Ecto neural progenitor cell (in vitro differentiated cells): ENCODE results near the gene SPINK9.
A peak's percentile ranks its signal among the peaks of the same experiment; 100 is the strongest.

Experiments used
- DNase-seq: peaks from one replicate; pipeline ENCODE4 v3.0.0-alpha.2; 2018; ENCODE audit warnings: low spot score

SPINK9 gene

DNA sequence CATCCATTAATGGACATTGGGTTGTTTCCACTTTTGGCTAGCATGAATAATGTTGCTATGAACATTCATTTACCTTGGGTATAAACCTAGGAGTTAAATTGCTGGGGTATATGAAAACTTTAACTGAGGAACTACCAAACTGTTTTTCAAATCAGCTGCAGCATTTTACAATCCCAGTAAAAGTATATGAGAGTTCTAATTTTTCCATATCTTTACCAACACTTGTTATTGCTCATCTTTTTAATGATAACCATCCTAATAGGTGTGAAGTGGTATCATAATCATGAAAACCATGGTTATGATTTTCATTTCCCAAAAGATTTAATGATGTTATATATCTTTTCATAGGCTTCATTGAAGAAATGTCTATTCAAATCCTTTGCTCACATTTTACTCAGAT is 32.9 kb downstream of the SPINK9 start:
- DNase-seq = no peak

- no peak for DNase-seq
Measured at GRCh38 chr5:148372166-148372725, 36.9 kb downstream of the SPINK9 start.

- DNase-seq = no peak
Measured at GRCh38 chr5:148372893-148373292, 37.5 kb downstream of the SPINK9 start.

DNA sequence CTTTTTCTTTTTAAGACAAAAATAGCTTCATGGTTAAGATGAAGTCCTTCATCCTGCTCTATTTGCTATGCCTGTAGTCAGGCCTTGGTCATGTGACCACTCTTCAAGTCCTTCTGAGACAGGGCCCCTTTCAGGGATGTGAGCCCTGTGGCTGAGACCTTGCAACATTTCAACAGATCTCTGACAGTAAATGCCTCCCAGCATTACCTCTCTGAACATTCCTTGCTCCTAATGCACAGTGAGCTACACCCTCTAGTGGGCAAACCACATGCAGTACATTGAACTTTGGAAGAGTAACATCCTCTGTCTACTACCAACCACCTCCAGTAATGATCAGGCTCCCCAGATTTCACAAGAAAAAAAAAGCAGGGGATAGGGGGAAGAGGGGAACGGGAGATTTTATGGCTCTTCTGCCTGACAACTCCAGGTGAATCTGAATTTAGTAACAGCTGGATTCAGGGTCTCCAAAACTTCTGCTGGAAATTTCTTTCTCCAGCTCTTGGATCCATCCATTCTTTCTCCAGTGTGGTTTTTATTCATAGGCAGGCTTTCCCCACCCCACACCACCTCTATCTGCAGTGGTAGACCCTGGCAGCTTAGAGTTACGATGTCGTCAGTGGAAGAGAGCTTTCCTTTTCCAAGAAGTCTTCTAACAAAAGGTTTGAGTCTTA is 39.5 kb downstream of the SPINK9 start:
- peak; percentile 60 for DNase-seq

DNA sequence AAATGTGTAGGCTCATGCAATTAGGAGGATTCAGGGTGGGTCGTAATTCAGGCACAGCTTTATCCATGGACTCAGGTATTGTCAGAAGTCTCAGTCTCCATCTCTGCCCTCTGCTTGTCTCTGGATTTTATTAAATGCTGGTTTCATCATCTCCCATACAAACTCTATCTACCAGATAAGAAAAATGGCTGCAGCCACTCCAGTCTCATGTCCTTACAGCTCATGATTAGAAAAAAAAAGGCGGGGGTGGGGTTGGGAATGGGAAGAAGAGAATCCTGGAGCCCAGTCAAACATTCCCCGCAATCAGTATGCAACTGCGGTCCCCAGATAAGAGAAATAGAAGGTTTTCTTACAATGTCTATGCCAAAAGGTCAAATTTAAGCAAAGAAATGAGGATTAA is 40.8 kb downstream of the SPINK9 start:
- no peak for DNase-seq

DNA sequence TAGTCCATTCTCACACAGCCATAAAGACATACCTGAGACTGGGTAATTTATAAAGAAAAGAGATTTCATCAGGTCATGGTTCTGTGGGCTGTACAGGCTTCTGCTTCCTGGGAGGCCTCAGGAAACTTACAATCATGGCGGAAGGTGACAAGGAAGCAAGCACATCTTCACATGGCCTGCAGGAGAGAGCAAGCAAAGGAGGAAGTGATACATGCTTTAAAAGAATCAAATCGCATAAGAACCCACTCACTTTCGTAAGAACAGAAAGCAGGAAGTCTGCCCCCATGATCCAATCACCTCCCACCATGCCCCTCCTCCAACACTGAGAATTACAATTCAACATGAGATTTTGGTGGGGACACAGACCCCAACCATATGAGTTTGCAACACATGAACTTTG is 43.3 kb downstream of the SPINK9 start:
- no peak for DNase-seq

DNA sequence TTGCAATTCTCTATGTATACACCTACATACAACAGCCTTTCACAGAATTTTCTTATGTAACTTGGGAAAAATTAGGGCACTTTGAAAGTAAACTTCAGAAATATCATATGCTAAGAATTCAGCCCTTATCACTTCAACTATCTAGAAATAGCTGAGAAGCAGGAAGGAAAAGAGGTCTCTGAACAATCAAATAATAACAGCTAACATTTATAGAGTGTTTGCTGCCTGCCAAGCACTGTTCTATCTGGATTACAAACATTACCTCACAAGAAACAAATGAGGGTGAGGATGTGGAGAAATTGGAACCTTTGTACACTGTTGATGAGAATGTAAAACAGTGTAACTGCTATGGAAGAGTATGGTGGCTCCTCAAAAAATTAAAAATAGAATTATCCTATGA is 44.0 kb downstream of the SPINK9 start:
- no peak for DNase-seq

DNA sequence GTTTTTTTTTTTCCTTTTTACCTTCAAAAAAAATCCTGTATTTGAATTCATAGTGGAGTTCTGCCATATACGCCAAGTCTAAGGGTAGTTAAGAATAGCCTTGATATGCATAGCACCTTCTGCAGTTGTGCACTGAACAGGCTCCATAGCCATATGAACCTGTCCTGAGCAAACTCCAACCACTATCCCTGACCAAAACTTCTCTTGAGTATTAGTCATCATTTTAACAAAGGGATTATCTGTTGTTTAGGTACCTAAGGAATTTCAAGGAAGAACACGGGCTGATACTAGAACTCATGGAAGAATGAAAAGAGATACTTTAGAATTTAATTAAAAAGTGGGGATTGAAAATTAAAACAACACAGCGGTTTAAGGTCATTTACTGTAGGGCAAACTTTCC is 46.5 kb downstream of the SPINK9 start:
- no peak for DNase-seq

- DNase-seq = no peak
Measured at GRCh38 chr5:148382961-148383360, 47.6 kb downstream of the SPINK9 start.

- peak; percentile 95 for DNase-seq
Measured at GRCh38 chr5:148383564-148384379, 48.4 kb downstream of the SPINK9 start, which contains the start of gene FBXO38. Gene FBXO38 (plus strand): TSS chr5:148383958. CDS start chr5:148394777, 10,819 bp downstream.

DNA sequence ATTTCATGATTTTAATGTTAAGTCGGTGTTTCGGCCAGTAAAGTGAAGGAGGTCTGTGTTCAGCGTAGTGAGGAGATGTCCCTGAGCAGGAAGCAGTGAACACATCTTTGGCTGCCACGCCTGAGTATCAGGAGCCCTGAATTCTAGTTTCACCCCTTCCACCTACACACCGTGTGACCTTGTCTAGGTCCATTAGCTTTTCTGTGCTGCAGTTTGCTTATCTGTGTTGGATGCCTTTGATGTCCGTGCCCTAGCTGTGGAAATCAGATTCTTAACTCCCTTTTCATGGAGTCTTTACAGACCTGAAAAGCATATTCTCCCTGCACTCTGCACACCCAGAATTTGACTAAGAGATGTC is 49.0 kb downstream of the SPINK9 start:
- DNase-seq = no peak

- DNase-seq = no peak
Measured at GRCh38 chr5:148385094-148385493, 49.7 kb downstream of the SPINK9 start.

DNA sequence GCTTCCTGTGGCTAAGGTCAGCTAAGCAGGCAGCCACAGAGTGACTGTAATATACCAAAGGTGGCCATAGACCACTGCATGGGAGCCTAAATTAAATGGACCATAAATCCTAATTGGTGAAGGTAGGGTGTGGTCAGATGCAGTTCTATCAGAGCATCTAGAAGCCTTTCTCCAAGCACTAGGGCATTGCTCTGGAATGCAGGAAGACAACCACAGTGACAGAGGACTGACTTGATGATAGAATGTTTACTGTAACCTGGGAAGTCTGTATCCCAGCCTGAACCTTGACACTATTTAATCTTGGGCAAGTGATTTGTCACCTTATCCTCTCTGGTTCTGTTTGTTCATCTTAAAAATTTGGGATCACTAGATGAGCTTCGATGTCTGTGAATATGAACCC is 50.7 kb downstream of the SPINK9 start:
- no peak for DNase-seq

- no peak for DNase-seq
Measured at GRCh38 chr5:148387325-148387724, 52.0 kb downstream of the SPINK9 start.

- no peak for DNase-seq
Measured at GRCh38 chr5:148388696-148389095, 53.3 kb downstream of the SPINK9 start.
